GM21526 (cell line): Measurements from ENCODE around the gene SMG5.
"Not testable (repeated sequence)": the region's sequence is repeated elsewhere in the genome, so short reads cannot be mapped to it uniquely, and the experiment has no call there.

Source experiments
- ATAC-seq: cut with Tn5 transposase; IDR thresholded peaks from one replicate; pipeline ENCODE4 v1.9.1; 2021; ENCODE audit warnings: moderate library complexity; ENCODE audit not compliant: unreplicated experiment, low FRiP score

Gene SMG5

DNA sequence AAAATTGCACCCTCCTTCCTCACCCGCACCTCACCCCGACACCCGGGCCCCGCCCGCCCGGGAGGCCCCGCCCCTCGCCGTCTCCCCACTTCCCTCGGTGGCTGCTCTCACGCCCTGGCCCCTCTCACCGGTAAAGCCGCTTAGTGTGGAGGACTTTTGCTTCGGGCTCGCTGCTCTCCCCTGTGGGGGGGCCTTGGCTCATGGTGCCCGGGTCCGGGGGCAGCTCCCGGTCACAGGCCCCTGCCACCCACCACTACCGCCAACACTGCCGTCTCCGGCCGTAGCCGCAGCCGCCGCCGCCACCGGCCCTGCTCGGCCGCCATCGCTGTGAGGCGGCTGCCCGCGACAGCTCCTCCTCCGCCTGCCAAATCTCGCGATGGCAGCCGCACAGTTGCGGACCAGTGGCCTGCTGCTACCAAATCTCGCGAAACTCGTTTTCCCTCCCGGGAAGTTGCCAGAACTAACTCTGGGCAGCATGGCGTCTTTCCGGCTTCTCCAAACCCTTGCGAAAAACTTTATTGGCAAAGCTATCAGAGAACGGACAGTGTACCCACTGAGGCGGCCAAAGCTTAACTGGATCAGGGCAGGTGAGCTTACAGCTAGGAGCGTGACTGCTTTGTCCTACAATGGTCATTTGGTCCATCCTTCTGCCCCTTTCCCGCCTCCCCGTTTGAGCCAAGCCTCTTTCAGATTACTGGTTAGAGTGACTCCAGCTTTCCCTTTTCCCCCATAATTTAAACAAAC lies at the start of gene SMG5:
TSS of gene SMG5 (minus strand) at position 347 of the 744 bp plus-strand sequence. CDS start at position 202, 145 bp downstream.
- peak; percentile 72 for ATAC-seq

DNA sequence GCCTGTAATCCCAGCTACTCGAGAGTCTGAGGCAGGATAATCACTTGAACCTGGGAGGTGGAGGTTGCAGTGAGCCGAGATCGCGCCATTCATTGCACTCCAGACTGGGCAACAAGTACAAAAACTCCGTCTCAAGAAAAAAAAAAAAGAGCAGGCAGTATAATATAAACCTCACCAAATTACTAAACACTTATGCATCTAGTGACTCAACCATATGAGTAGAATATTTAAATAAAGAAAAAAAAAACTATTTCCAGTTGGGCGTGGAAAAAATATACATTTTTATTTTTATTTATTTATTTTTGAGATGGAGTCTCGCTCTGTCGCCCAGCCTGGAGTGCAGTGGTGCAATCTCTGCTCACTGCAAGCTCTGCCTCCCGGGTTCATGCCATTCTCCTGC lies 40.6 kb upstream of the SMG5 start:
- ATAC-seq: not testable (repeated sequence)

GRCh38 chr1:156320560-156320959 lies 37.9 kb upstream of the SMG5 start:
- no peak for ATAC-seq

DNA sequence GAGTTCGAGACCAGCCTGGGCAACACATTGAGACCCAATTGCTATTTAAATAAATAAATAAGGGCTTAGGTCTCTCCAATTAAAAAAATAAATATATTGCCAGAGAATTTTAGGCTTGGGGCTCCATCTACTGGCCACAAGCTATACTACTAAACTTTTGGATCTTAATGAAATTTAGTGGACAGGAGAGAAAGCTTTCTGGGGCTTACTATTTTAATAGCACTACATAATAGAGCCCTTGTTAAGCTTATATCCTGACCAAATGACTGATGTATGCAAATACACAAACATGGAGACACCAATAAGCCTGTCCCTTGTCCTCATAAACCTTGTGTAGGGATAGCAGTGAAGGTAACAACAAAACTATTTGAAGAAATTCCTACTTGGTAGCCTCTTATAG lies 37.0 kb upstream of the SMG5 start:
- no peak for ATAC-seq

GRCh38 chr1:156316909-156317308 lies 34.3 kb upstream of the SMG5 start:
- no peak for ATAC-seq

- ATAC-seq: no peak
These were observed 28.3 kb upstream of the SMG5 start for GRCh38 chr1:156310962-156311361.

DNA sequence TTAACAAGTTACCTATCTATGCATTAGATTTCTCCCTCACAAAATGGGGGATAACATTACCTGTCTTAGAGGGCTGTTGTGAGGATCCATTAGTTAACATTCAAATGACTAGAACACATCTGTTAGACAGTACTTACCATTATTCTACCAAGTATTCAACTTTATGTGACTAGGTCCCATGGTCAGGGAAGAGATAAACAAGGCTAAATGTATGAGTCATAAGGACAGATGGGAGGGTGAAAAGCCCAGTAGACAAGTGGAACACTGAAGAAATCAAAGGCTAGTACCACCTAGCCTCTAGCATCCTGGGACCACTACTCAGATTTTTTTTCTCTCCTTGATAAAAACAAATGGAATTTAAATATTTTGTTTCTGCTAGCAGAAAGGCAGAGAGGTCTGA lies 25.5 kb upstream of the SMG5 start:
- ATAC-seq: no peak

DNA sequence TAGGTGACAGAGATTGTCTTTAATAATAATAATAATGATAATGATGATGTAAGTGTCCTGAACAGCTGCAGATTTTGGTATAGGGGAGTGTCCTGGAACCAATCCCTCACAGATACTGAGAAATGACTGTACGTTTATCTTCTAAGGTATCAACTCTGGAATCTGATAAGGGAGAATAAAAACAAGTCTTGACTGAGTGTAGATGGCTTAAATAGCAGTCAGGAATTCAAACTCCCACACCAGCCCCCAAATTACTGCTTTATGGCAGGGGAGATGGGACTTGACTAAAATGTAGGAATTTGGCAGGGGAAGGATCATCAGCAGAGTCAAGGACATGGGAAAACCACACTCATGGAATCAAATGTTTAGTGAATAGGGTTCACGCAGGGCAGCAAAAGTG lies 22.6 kb upstream of the SMG5 start:
- no peak for ATAC-seq

DNA sequence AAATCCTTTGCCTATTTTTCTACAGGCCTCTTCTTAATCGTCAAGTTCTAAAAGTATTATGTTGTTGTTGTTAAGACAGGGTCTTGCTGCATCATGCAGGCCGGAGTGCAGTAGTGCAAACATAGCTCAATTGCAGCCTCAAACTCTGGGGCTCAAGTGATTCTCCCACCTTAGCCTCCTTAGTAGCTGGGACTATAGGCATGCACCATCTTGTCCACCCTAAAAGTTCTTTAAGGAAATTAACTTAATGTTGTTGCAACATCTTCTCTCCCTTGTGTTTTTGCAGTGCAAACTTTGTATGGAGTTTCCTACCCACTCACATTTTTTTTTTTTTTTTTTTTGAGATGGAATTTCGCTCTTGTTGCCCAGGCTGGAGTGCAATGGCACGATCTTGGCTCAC lies 20.6 kb upstream of the SMG5 start:
- no peak for ATAC-seq

- ATAC-seq: no peak
These were observed 16.3 kb upstream of the SMG5 start, which contains the start of gene VHLL for GRCh38 chr1:156298852-156299357. Gene VHLL, minus strand, starts transcription at chr1:156299307. Its CDS starts 118 bp downstream, at chr1:156299189.

DNA sequence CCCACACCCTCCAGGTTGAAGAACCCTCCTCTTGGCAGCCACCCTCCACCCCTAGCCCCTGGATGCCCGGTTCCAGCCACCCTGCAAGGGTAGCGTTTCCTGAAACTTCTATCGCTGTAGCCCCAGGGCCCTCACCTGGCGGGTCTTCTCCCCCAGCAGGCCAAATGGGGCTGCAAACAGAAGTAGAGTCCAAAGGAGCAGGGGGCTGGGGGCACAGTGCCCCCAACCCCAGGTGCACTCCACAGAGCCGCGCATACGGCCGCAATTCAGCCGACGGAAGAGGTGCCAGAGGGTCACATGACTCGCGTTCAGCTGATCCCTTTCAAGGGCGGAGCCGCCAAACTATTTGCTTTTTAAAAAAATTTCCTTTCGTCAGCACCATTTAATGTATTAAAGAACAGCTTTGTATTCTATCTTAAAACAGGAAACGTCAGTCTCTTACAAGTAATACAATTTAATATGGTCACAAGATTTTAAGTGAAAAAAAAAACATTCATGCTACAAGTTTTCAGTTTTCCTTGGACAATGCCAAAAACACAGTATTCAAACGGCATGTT lies 12.8 kb upstream of the SMG5 start, which contains the start of gene GLMP:
TSS of gene GLMP (minus strand) at position 289 of the 557 bp plus-strand sequence. CDS start at position 255, 34 bp downstream.
- ATAC-seq: no peak

GRCh38 chr1:156293895-156294294 lies 11.3 kb upstream of the SMG5 start:
- ATAC-seq: no peak

GRCh38 chr1:156293098-156293434 lies 10.4 kb upstream of the SMG5 start:
- no peak for ATAC-seq

- ATAC-seq: no peak
These were observed 8.8 kb upstream of the SMG5 start for GRCh38 chr1:156291226-156292061.

GRCh38 chr1:156289857-156290256 lies 7.2 kb upstream of the SMG5 start:
- ATAC-seq: no peak

- no peak for ATAC-seq
These were observed 3.4 kb upstream of the SMG5 start for GRCh38 chr1:156286061-156286460.

DNA sequence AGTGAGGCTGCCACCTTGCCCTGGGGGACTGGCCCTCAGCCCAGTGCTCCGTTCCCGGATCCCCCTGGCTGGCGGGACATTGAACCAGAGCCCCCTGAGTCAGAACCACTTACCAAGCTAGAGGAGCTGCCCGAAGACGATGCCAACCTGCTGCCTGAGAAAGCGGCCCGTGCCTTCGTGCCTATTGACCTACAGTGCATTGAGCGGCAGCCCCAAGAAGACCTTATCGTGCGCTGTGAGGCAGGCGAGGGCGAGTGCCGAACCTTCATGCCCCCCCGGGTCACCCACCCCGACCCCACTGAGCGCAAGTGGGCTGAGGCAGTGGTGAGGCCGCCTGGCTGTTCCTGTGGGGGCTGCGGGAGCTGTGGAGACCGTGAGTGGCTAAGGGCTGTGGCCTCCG lies 2.8 kb upstream of the SMG5 start:
- ATAC-seq: no peak

DNA sequence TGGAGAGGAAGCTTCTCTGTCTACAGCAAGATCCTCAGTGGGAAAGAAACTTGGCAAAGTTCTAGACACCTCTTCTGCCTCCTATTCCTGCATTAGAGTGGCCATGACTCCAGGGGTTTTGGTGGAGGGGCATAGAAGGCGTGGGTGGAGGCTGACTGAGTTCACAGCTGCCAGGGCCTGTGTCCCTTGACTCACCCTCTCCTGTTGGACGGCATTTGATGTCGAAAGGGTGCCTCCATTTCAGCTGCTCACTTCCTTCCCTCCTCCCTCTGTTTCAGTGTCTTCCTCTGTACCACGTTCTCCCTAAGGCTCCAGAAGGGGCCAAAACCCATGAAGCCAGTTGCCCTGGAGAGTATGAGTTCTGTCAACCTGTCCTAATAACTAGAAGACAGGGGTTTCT lies 2.1 kb upstream of the SMG5 start:
- ATAC-seq: no peak

DNA sequence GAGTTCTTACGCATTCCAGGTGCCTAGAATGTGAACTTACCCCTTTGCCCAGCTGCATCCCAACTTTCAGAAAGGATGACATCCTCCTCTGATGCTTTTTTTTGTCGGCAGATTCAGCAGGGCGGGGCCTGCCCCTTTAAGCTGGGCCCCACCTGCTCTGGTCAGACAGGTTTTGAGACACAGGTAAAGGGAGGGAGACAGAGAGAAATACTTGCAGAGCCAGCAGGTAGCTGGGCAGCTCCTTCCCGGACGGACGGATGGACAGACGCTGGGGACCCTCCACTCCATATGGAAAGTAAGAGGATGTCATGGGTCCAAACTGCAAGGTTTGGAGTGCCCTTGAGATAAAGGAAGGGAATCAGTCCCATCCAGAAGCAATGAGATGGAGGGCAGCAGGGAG lies 1.5 kb upstream of the SMG5 start, which contains the start of gene TMEM79:
TSS of gene TMEM79 (plus strand) at position 214 of the 400 bp plus-strand sequence. CDS start 902 bp downstream, outside the sequence.
- no peak for ATAC-seq

- ATAC-seq: no peak
These were observed 896 bp upstream of the SMG5 start for GRCh38 chr1:156283521-156283920.
